Adipocyte (in vitro differentiated cells): Measurements from ENCODE around the gene OGFOD1.

ENCODE experiments used
- DNase-seq: peaks from one replicate; pipeline ENCODE4 v3.0.0-alpha.2; 2015; ENCODE audit warnings: low read depth
- H3K27me3 ChIP-seq: replicated peaks from 2 replicates; pipeline ENCODE4 v1.7.0; 2013; ENCODE audit warnings: mild to moderate bottlenecking, low read length, moderate library complexity; ENCODE audit not compliant: control insufficient read depth, insufficient read depth
- H3K36me3 ChIP-seq: 2 replicates; pipeline ENCODE4 v1.7.0; 2013; ENCODE audit warnings: low read length, mild to moderate bottlenecking, moderate library complexity; ENCODE audit not compliant: control insufficient read depth, insufficient read depth, severe bottlenecking
- H3K4me1 ChIP-seq: 2 replicates; pipeline ENCODE4 v1.7.0; 2013; ENCODE audit warnings: mild to moderate bottlenecking, low read length, moderate library complexity; ENCODE audit not compliant: control insufficient read depth, insufficient read depth
- H3K4me3 ChIP-seq: 2 replicates; pipeline ENCODE4 v1.7.0; 2013; ENCODE audit warnings: mild to moderate bottlenecking, low read length, moderate library complexity
- H3K9ac ChIP-seq: 2 replicates; pipeline ENCODE4 v1.7.0; 2013; ENCODE audit warnings: mild to moderate bottlenecking, low read length, moderate library complexity
- H3K9me3 ChIP-seq: 2 replicates; pipeline ENCODE4 v1.7.0; 2013; ENCODE audit warnings: mild to moderate bottlenecking, low read length, moderate library complexity; ENCODE audit not compliant: control insufficient read depth

Gene OGFOD1

DNA sequence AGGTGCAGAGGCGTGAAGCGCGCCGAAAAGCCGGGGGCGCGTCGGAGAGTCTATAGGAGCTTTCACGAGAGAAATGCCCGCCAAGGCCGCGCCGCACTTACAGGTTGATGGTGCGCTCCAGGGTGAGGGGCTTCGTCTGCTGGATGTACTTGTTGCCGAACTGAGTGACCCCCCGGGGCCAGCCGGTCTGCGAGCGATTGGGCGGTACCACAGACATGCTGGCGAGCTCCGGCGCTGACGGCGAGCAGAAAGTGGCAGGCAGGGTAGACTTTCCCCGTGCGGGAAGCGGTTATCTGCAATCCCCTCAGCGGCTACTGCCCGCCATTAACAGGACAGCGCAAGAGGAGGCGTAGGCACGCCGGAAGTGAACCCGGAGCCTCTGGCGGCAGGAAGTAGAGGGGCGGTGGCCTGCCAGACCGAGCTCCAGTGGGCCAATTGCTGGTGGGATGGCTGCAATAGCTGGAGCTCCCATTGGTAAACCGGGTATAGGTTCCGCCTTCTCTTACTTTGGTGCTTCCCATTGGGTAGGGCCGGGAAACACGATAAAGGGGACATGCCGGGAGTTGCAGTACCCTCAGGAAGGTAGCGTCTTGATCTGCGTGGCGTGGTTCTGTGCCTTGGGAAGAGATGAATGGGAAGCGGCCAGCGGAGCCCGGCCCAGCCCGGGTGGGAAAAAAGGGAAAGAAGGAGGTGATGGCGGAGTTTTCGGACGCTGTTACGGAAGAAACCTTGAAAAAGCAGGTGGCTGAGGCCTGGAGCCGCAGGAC is at the start of gene OGFOD1, which contains the start of gene NUDT21:
TSS of gene OGFOD1 (plus strand) at position 569 of the 767 bp plus-strand sequence. CDS start at position 628, 59 bp downstream.
TSS of gene NUDT21 (minus strand) at position 347 of the 767 bp plus-strand sequence. CDS start at position 217, 130 bp downstream.
- peaks cover 44% of the 10 kb centered on the region for H3K36me3 ChIP-seq
- H3K9ac ChIP-seq = peak within 1 kb of the TSS; percentile 92

DNA sequence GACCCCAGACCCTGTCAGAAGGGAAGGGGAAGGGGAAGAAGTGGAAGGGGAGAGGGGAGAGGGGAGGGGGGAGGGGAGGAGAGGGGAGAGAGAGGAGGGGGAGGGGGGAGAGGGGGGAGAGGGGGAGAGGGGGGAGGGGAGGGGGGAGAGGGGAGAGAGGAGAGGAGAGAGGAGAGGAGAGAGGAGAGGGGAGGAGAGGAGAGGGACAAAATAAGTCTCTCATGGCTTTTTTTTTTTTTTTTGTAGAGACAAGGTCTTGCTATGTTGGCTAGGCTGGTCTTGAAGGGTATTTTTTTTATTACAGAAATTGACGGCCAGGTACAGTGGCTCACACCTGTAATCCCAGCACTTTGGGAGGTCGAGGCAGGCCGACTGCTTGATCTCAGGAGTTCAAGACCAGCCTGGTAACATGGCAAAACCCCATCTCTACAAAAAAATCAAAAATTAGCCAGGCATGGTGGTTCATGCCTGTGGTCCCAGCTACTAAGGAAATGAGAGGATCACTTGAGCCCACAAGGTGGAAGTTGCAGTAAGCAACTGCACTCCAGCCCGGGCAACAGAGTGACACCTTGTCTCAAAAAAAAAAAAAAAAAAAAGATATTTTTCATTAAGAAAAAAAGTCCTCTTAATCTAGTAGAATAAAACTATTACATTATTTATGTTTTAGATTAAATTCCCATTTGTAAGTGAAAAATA is 45.2 kb upstream of the OGFOD1 start:
- Histone ChIP-seq H3K4me1 (peaks cover 10% of the 10 kb centered on the region), H3K36me3 (peaks cover 63% of the 10 kb centered on the region), H3K9me3 (no peaks in the 10 kb centered on the region), H3K4me3 (no peak overlapping the region), H3K27me3 (no peaks in the 10 kb centered on the region), H3K9ac (no peak overlapping the region)
- no peak for DNase-seq

More for the DNA sequence above, at the start of gene OGFOD1, which contains the start of gene NUDT21:
- Histone ChIP-seq H3K27me3 (no peaks in the 10 kb centered on the region), H3K4me1 (peaks cover 28% of the 10 kb centered on the region), H3K4me3 (peak within 1 kb of the TSS; percentile 89), H3K9me3 (no peaks in the 10 kb centered on the region)
- peak; percentile 99 for DNase-seq

DNA sequence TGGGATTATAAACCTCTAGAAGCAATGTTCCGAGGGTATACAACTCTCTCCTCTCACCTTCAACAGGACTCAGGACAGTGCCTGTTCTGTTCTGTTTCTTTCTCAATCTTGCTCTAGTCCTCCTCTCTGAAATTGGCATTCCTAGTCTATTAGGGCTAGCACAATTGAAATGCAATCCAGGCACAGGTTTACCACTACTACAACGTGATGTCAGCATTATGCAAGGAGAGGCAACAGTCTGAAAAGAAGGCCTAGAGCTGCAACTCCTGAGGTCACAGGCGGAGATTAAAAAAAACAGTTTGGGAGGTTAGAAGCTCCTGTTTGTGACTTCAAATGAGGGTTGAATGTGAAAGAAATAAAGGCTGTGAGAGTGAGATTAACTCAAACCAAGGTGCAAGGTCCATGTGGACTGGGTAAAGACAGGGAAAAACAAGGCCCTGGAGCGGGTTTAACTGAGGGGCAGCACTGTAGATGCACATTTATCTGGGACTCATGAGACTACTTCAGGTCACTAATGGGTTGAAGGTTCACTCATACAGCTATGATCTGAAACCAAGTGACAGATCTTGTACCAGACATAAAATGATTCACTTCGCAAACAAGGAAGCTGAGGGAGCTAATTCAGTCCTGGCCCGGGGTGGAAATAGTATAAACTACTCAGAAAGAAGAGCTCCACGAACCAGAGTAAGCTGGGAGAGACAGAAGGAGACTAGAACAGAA is 42.8 kb upstream of the OGFOD1 start:
- no peak for DNase-seq
- Histone ChIP-seq H3K36me3 (peaks cover 60% of the 10 kb centered on the region), H3K9me3 (no peaks in the 10 kb centered on the region), H3K27me3 (no peaks in the 10 kb centered on the region), H3K9ac (no peak overlapping the region), H3K4me3 (no peak overlapping the region), H3K4me1 (peaks cover 10% of the 10 kb centered on the region)

DNA sequence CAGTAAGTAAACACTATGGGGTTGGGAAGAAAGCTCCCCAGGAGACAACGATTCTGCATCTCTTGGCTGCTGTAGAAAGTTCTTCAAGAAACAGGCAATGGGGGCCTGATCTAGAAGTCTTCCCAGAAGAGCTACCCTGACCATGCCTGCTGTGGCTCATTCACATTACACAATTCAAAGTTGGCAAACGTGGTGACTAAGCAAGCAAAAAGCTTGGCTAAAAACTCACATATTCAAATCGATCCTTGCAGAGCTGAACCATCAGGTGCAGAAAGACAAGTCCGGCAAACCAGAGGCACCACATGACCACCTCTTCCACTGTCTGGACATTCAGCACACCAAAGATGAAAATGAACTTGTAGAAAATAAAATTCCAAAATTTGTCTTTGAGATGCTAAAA is 42.2 kb upstream of the OGFOD1 start:
- H3K4me1 ChIP-seq = peaks cover 10% of the 10 kb centered on the region
- no peak overlapping the region for H3K4me3 ChIP-seq
- peaks cover 55% of the 10 kb centered on the region for H3K36me3 ChIP-seq
- no peak overlapping the region for H3K9ac ChIP-seq
- DNase-seq = peak; percentile 38
- H3K9me3 ChIP-seq = no peaks in the 10 kb centered on the region
- H3K27me3 ChIP-seq = no peaks in the 10 kb centered on the region

DNA sequence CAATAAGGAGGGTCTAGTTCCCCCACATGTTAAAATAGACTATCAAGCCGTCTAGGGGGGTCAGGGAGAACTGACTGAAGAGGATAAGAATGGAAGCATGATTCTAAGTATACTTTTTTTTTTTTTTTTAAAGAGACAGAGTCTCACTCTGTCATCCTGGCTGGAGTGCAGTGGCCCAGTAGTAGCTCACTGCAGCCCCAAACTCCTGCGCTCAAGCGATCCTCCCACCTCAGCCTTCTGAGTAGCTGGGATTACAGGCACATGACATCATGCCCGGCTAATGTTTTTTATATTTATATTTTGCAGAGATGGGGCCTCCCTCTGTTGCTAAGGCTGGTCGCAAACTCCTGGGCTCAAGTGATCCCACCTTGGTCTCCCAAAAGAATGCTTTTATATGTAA is 40.2 kb upstream of the OGFOD1 start:
- H3K27me3 ChIP-seq = no peaks in the 10 kb centered on the region
- H3K4me3 ChIP-seq = no peak overlapping the region
- peaks cover 10% of the 10 kb centered on the region for H3K4me1 ChIP-seq
- H3K9me3 ChIP-seq = no peaks in the 10 kb centered on the region
- no peak for DNase-seq
- H3K9ac ChIP-seq = no peak overlapping the region
- H3K36me3 ChIP-seq = peaks cover 40% of the 10 kb centered on the region

DNA sequence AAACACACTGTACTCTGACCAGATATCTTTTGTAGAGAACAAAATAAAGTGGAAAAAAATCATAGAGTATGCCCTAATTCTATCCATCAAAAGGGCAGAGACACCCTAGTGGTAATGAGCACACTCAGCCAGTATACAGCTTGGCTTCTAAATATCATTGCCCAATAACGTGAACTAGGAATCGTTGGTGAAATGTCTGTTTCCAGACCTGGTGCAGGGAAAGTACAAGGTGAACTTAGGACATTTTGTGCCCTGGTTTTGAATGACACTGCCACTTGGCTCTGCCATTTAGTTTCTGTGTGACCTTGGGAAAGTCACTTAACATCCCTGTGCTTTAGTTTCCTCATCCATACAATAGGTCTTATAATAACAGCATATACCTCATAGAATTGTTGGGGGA is 39.7 kb upstream of the OGFOD1 start:
- Histone ChIP-seq H3K9me3 (no peaks in the 10 kb centered on the region), H3K9ac (no peak overlapping the region), H3K36me3 (peaks cover 40% of the 10 kb centered on the region), H3K4me3 (no peak overlapping the region), H3K27me3 (no peaks in the 10 kb centered on the region), H3K4me1 (peaks cover 10% of the 10 kb centered on the region)
- no peak for DNase-seq

DNA sequence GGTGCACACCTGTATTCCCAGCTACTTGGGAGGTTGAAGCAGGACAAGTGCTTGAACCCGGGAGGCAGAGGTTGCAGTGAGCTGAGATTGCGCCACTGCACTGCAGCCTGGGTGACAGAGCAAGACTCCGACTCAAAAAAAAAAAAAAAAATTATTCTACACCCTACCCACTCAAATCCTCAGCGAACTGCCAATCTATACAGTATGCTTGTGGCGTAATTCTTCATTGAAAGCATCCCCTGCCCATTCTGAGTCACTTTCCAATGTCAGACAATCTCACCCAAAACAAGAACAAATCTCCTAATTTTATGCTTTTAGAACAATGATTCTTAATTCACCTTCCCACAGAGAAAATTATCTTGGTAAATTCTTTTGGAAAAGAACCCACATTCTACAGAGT is 38.0 kb upstream of the OGFOD1 start:
- peaks cover 8% of the 10 kb centered on the region for H3K4me1 ChIP-seq
- DNase-seq = no peak
- H3K4me3 ChIP-seq = no peak overlapping the region
- H3K36me3 ChIP-seq = peaks cover 31% of the 10 kb centered on the region
- no peaks in the 10 kb centered on the region for H3K9me3 ChIP-seq
- H3K27me3 ChIP-seq = no peaks in the 10 kb centered on the region
- no peak overlapping the region for H3K9ac ChIP-seq

DNA sequence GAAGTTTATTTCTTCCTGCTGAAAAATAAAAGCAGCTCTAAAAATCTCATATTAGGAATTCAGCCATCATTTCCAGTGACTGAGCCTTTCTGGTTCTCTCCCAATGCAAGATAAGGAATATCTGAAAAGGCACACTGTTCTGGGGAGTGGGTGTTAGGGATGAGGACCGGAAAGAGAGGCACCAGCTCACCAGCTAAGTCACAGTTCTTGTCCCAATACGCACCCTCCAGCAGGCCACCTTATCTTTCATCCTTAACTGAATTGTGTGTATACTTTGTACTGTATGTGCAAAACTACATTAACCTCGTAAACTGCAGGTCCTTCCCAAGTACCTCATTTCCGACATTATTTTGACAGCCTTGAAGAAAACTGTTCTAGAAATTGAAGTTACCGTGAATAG is 37.0 kb upstream of the OGFOD1 start:
- no peak overlapping the region for H3K9ac ChIP-seq
- peaks cover 25% of the 10 kb centered on the region for H3K36me3 ChIP-seq
- no peaks in the 10 kb centered on the region for H3K27me3 ChIP-seq
- H3K4me1 ChIP-seq = no peaks in the 10 kb centered on the region
- H3K4me3 ChIP-seq = no peak overlapping the region
- no peak for DNase-seq
- no peaks in the 10 kb centered on the region for H3K9me3 ChIP-seq

DNA sequence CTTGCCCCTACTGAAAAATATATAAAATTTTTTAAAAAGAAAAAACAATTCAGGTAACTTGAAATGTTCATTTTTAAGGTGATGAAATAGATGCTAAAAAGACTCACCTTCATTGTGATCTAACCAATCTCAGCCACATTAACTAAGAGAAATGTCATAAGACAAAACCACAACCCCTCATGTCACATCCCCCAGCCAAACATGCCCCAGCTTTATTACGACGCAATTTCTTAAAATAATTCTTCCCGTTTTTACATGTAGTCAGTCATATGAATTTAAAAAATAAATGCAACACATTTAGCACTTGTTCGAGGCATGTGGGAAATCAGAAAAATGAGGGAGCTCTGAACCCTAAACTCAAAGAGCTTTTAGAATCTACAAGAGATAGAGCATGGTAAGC is 35.5 kb upstream of the OGFOD1 start:
- H3K9me3 ChIP-seq = no peaks in the 10 kb centered on the region
- no peak for DNase-seq
- no peaks in the 10 kb centered on the region for H3K4me1 ChIP-seq
- H3K4me3 ChIP-seq = no peak overlapping the region
- peaks cover 21% of the 10 kb centered on the region for H3K36me3 ChIP-seq
- H3K27me3 ChIP-seq = no peaks in the 10 kb centered on the region
- no peak overlapping the region for H3K9ac ChIP-seq

DNA sequence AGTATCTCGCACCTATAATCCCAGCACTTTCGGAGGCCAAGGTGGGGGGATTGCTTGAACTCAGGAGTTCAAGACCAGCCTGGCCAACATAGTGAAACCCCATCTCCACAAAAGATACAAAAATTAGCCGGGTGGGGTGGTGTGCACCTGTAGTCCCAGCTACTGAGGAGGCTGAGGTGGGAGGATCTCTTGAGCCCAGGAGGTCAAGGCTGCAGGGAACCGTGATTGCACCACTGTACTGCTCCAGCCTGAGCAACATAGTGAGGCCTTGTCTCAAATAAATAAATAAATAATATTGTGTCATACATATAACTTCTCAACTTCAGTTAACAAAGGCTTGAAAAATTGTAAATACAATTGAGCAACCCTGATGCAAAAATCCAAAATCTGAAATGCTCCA is 34.2 kb upstream of the OGFOD1 start:
- Histone ChIP-seq H3K9ac (no peak overlapping the region), H3K27me3 (no peaks in the 10 kb centered on the region), H3K4me3 (no peak overlapping the region), H3K4me1 (peaks cover 3% of the 10 kb centered on the region), H3K9me3 (no peaks in the 10 kb centered on the region), H3K36me3 (peaks cover 9% of the 10 kb centered on the region)
- no peak for DNase-seq
